ENCODE results near the gene ASAP3. TPM values are rescaled to one million over a fixed set of nuclear protein-coding genes. Genes with fewer than 3 reads are reported as not detected.

Gene ASAP3
- total RNA-seq: 40.1 TPM

GRCh38 chr1:23483321-23484252 is at the start of gene ASAP3:
TSS of gene ASAP3 (minus strand) at chr1:23484179. CDS start at chr1:23484133, 46 bp downstream.
- DNase-seq (ENCODE audit: low spot score): peak; percentile 18

- DNase-seq (ENCODE audit: low spot score): no peak
Observed at GRCh38 chr1:23533246-23534023, 49.5 kb upstream of the ASAP3 start.

- DNase-seq (ENCODE audit: low spot score): no peak
Observed at GRCh38 chr1:23531562-23532094, 47.6 kb upstream of the ASAP3 start.

- peak; percentile 82 for DNase-seq (ENCODE audit: low spot score)
Observed at GRCh38 chr1:23530747-23531561, 47.0 kb upstream of the ASAP3 start, which contains the start of gene E2F2. TSS of gene E2F2 (minus strand) at chr1:23531233. CDS start at chr1:23530793, 440 bp downstream.

GRCh38 chr1:23530087-23530746 is 46.2 kb upstream of the ASAP3 start:
- DNase-seq (ENCODE audit: low spot score): no peak

- DNase-seq (ENCODE audit: low spot score): no peak
Observed at GRCh38 chr1:23529146-23530086, 45.4 kb upstream of the ASAP3 start.

- peak; percentile 88 for DNase-seq (ENCODE audit: low spot score)
Observed at GRCh38 chr1:23528250-23528978, 44.4 kb upstream of the ASAP3 start.

GRCh38 chr1:23527900-23528249 is 43.9 kb upstream of the ASAP3 start:
- no peak for DNase-seq (ENCODE audit: low spot score)

GRCh38 chr1:23527366-23527765 is 43.4 kb upstream of the ASAP3 start:
- no peak for DNase-seq (ENCODE audit: low spot score)

- DNase-seq (ENCODE audit: low spot score): no peak
Observed at GRCh38 chr1:23526329-23527041, 42.5 kb upstream of the ASAP3 start.

- no peak for DNase-seq (ENCODE audit: low spot score)
Observed at GRCh38 chr1:23525558-23526250, 41.7 kb upstream of the ASAP3 start.

- DNase-seq (ENCODE audit: low spot score): no peak
Observed at GRCh38 chr1:23524716-23525401, 40.9 kb upstream of the ASAP3 start.

- no peak for DNase-seq (ENCODE audit: low spot score)
Observed at GRCh38 chr1:23524163-23524562, 40.2 kb upstream of the ASAP3 start.

- DNase-seq (ENCODE audit: low spot score): no peak
Observed at GRCh38 chr1:23522244-23522982, 38.4 kb upstream of the ASAP3 start.

- no peak for DNase-seq (ENCODE audit: low spot score)
Observed at GRCh38 chr1:23521588-23521987, 37.6 kb upstream of the ASAP3 start.

GRCh38 chr1:23517581-23517980 is 33.6 kb upstream of the ASAP3 start:
- DNase-seq (ENCODE audit: low spot score): no peak

GRCh38 chr1:23515905-23516304 is 31.9 kb upstream of the ASAP3 start:
- no peak for DNase-seq (ENCODE audit: low spot score)
